AG08396 (cell line): ENCODE measurements around the gene POTEI.
"Not testable (repeated sequence)": the region's sequence is repeated elsewhere in the genome, so short reads cannot be mapped to it uniquely, and the experiment has no call there.

Experiments
- DNase-seq: peaks from one replicate; pipeline ENCODE4 v3.0.0; 2012; ENCODE audit warnings: low spot score, mixed read lengths

Gene POTEI

GRCh38 chr2:130455413-130455812 lies 53.7 kb downstream of the POTEI start:
- not testable (repeated sequence) for DNase-seq

DNA sequence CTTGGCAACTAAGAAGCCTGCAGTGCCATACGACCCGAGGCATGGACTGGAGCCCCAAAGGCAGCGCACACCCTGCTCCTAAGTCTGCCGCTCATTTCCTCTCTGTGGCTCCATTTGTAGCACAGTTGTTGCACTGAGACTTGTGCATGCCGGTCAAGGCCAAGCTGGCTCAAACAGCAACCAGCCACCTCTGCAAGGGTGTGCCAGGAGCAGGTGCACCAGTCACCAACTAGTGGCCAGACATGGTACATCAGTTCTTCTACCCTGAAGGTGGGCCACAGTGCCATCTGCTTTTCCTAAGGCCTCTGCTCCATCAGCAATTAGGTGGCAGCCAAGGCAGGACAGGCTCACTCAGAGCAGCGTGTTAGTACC lies 54.4 kb downstream of the POTEI start:
- DNase-seq, result not testable (repeated sequence)

DNA sequence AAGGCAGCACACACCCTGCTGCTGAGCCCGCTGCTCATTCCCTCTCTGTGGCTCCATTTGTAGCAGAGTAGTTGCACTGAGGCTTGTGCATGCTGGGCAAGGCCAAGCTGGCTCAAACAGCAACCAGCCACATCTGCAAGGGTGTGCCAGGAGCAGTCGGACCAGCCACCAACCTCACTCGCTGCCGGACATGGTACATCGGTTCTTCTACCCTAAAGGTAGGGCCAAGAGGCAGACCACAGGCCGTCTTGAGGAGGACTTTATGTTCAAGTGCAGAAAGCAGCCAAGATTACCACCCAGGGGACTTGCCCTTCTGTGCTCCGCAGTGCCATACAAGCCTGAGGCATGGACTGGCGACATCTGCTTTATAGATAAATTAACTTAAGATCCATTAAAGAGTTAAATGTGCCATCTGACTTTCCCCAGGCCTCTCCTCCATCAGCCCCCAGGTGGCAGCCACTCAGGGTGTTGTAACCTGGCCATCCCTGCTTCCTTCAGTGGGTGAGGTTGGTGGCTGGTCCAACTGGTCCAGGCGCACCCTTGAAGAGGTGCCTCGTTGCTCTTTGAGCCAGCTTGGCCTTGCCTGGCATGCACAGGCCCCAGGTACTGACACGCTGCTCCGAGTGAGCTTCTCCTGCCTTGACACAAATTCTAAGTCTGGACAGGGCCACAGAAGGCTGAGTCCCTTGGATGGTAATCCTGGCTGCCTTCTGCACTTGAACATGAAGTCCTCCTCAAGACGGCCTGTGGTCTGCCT lies 55.0 kb downstream of the POTEI start:
- DNase-seq, result not testable (repeated sequence)

GRCh38 chr2:130452897-130453296 lies 56.2 kb downstream of the POTEI start:
- not testable (repeated sequence) for DNase-seq

DNA sequence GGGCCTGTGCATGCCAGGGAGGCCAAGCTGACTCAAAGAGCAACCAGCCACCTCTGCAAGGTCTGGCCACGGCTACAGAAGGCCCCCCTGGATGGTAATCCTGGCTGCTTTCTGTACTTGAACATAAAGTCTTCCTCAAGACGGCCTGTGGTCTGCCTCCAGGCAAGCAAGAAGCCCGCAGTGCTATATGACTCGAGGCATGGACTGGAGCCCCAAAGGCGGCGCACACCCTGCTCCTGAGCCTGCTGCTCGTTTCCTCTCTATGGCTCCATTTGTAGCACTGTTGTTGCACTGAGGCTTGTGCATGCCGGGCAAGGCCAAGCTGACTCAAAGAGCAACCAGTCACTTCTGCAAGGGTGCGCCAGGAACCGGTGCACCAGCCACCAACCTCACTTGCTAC lies 57.3 kb downstream of the POTEI start:
- not testable (repeated sequence) for DNase-seq

DNA sequence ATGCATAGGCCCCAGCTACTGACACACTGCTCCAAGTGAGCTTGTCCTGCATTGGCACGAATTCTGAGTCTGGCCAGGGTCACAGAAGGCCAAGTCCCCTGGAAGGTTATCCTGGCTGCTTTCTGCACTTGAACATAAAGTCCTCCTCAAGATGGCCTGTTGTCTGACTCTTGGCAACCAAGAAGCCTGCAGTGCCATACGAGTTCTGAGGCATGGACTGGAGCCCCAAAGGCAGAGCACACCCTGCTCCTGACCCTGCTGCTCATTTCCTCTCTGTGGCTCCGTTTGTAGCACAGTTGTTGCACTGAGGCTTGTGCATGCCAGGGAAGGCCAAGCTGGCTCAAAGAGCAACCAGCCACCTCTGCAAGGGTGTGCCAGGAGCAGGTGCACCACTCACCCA lies 57.9 kb downstream of the POTEI start:
- not testable (repeated sequence) for DNase-seq

GRCh38 chr2:130450366-130450765 lies 58.8 kb downstream of the POTEI start:
- not testable (repeated sequence) for DNase-seq

- DNase-seq, result not testable (repeated sequence)
These were observed 81.5 kb downstream of the POTEI start for GRCh38 chr2:130427631-130428030.

GRCh38 chr2:130418845-130419244 lies 90.3 kb downstream of the POTEI start:
- DNase-seq, result not testable (repeated sequence)

DNA sequence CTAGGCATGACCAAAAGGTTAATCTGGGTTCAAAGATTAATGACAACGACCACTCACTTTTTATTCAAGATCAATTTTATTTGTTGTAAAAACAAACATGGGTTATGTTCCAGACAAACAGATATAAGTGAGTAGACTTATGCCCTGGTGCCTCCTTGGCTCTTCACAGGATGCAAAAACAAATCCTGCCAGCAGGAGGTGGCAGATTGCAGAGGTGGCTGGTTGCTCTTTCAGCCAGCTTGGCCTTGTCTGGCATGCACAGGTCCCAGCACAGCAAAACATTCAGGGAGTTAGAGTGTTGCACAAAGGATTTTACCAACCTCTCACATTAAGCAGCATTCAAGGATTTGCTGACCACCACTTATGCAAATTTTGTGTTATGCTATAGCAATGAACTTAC lies 92.4 kb downstream of the POTEI start:
- DNase-seq, result not testable (repeated sequence)
